GM12873 (cell line): Measurements from ENCODE around the gene WAC.

ENCODE experiments used
- TF ChIP-seq, protein P1 (sequence below): IDR thresholded peaks from 2 replicates; pipeline ENCODE4 v1.5.1; 2012; ENCODE audit warnings: low read depth, mild to moderate bottlenecking, moderate library complexity, low read length, control low read depth; ENCODE audit not compliant: insufficient read depth; ENCODE audit errors: missing control alignments

WAC gene

DNA sequence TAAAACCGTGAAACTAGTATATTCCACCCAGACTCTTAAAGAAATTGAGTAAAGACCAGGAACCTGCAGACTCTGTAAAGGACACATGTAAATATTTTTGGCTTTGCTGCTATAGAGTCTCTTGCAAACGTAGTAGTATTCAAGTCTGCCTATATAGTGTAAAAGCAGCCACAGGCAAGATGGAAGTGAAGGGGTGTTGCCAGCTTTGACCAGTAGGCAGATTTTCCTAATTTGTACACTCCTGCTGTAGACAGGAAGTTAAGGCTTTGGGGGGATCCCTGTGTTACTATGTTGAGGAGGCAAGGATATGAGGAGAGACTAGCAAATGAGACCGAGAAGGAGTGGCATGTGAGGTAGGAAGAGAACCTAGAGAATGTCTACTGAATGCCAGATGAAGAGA, 27.7 kb downstream of the WAC start:
- TF ChIP-seq, protein P1, sequence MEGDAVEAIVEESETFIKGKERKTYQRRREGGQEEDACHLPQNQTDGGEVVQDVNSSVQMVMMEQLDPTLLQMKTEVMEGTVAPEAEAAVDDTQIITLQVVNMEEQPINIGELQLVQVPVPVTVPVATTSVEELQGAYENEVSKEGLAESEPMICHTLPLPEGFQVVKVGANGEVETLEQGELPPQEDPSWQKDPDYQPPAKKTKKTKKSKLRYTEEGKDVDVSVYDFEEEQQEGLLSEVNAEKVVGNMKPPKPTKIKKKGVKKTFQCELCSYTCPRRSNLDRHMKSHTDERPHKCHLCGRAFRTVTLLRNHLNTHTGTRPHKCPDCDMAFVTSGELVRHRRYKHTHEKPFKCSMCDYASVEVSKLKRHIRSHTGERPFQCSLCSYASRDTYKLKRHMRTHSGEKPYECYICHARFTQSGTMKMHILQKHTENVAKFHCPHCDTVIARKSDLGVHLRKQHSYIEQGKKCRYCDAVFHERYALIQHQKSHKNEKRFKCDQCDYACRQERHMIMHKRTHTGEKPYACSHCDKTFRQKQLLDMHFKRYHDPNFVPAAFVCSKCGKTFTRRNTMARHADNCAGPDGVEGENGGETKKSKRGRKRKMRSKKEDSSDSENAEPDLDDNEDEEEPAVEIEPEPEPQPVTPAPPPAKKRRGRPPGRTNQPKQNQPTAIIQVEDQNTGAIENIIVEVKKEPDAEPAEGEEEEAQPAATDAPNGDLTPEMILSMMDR, result no peak

DNA sequence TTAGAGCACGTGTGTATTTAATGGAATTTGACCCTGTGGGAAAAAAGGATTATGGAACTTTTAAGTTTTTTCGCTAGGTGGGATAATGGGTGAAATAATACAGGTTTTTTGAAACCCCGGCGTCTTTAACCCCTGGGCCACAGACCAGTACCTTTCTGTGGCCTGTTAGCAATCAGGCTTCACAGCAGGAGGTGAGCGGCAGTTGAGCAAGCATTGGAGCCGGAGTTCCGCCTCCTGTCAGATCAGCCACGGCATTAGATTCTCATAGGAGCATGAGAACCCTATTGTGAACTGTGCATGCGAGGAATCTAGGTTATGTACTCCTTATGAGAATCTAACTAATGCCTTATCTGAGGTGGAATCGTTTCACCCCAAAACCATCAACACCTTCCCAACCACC, 28.6 kb downstream of the WAC start:
- TF ChIP-seq, protein P1, result no peak

DNA sequence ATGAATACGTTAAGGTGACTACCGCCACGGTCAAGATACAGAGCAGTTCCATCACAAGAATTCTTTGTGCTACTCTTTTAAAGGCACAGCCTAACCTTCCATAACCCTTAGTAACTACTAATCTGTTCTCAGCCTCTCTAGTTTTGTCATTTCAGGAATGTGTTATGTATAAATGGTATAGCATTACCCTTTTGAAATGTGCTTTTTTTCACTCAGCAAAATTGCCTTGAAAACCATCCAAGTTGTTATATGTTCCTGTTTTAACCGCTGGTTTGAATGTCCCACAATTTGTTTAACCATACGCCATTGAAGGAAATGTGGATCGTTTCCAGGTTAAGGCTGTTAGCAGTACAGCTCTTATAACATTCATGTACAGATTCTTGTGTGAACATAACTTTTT, 32.0 kb downstream of the WAC start:
- TF ChIP-seq, protein P1, result no peak

GRCh38 chr10:28566458-28567015, 33.6 kb downstream of the WAC start:
- TF ChIP-seq, protein P1, result no peak

DNA sequence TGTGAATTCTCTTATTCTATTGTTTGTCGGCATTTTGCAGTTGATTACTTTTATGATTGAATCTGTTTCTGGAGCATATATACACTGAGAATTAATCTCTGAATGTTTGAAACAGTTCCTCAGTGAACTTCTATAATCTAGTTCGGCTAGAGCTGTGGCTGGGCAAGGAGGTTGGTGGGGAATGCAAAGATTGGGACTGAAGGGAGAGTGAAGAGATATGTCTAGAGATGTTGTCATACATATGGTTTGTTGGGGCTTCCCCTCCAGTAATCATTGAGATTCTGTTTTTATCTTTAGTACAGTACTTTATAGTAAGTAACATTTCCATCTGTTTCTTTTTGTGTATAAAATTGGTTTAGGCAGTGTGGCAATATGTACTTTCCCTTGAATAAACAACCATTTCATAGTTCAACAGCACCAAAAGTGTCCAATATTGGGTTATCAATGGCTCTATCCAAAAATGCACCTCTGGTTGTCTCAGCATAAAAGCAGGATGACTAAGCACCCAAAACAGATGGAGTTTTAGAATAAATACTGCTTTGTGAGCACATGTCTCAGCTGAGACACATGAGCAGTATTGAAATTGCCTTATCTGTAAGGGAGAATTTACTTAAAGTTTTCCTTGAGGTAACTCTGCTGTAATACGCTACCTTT, 36.7 kb downstream of the WAC start:
- TF ChIP-seq, protein P1, result no peak

DNA sequence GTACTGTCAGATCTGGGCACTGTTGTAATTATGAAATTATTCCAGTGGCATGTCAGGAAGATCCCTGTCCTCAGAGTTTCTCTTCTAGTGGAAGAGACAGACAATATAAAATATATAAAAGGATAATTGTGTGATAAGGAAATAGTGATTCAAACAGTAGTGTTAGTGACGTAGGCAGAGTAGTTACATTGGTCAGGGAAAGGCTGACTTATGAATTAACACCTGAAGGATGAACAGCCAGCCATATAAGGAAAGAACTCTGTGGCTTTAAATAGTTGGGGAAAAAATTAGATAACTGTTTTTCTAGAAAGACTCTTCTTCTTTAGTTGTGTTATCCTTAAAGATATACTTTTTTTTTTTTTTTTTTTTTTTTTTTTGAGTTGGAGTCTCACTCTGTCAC, 37.7 kb downstream of the WAC start:
- TF ChIP-seq, protein P1, result no peak

DNA sequence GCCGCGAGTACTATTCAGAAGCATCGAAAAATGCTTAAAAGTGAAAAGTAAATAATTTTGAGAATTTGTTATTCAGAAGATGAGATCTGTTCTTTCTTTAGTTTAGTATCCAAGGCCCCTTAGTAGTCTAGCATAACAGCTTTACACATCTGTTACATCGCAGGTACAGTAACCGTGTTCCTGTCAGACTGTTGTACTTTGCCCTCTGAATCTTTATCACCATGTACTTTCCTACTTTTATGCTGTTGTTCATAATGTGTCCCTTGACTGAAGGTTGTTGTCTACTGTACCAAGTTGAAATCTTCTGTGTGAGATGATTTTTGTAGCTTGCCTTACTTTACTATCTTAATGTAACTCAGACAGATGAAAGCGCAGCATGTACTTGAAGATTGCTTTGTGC, 38.3 kb downstream of the WAC start:
- TF ChIP-seq, protein P1, result no peak
